Endothelial cell of umbilical vein (primary cell): ENCODE data around the gene SDE2. TPM values are rescaled to one million over a fixed set of nuclear protein-coding genes. Genes with fewer than 3 reads are reported as not detected.

ENCODE experiments used
- BruUV-seq: library from RNA; stranded (reverse); fragments of 400-500 nt; replicated peaks from 2 replicates; lab custom pipeline; 2021; lab: Mats Ljungman, UMichigan
- CTCF ChIA-PET: fragments of 300-600, 350-600 bp; sonication (Branson Sonifier 250); formaldehyde crosslinking; loops from one replicate; lab custom pipeline; 2021; ENCODE audit warnings: antibody characterized with exemption, inconsistent platforms; lab: Charles Lee
- POLR2A ChIA-PET: fragments of 300-600, 350-600 bp; sonication (Branson Sonifier 250); formaldehyde crosslinking; loops from one replicate; lab custom pipeline; 2021; ENCODE audit warnings: antibody characterized with exemption, inconsistent platforms; lab: Charles Lee
- DNase-seq: peaks from one replicate; pipeline ENCODE4 v3.0.0-alpha.2; 2011; ENCODE audit warnings: low read depth, low spot score
- FAIRE-seq: peaks from 2 replicates; lab custom pipeline; 2011; peaks lifted over from hg19 to GRCh38; lab: Jason Lieb, UNC
- H2AFZ ChIP-seq: 2 replicates; pipeline ENCODE4 v1.6.0; 2012; ENCODE audit warnings: low read depth, low read length, control low read depth, inconsistent platforms
- H3K27ac ChIP-seq: 2 replicates; pipeline ENCODE4 v1.5.1; 2011; ENCODE audit warnings: low read depth, mild to moderate bottlenecking, control low read depth, low read length, moderate library complexity; ENCODE audit not compliant: insufficient read depth
- H3K27me3 ChIP-seq, 2 experiments: 2 replicates each; pipeline versions ENCODE4 v1.6.0 to v1.6.1; 2011; ENCODE audit warnings: low read length in 2 of 2, mixed read lengths in 1 of 2; ENCODE audit not compliant: control insufficient read depth in 2 of 2, insufficient read depth in 2 of 2
- H3K36me3 ChIP-seq, 2 experiments: 2 replicates in 1 of 2; 3 replicates in 1 of 2; pipeline ENCODE4 v1.5.1; 2011; ENCODE audit warnings: low read length in 2 of 2, mild to moderate bottlenecking in 1 of 2, moderate library complexity in 1 of 2; ENCODE audit not compliant: control insufficient read depth in 2 of 2, insufficient read depth in 2 of 2; ENCODE audit errors: extremely low read depth in 1 of 2
- H3K4me1 ChIP-seq: 3 replicates; pipeline ENCODE4 v1.5.1; 2011; ENCODE audit warnings: mild to moderate bottlenecking, low read length; ENCODE audit not compliant: control insufficient read depth, insufficient read depth; ENCODE audit errors: extremely low read depth
- H3K4me2 ChIP-seq: 2 replicates; pipeline ENCODE4 v1.6.1; 2011; ENCODE audit warnings: low read length, control low read depth, mixed read lengths; ENCODE audit not compliant: insufficient read depth
- H3K4me3 ChIP-seq, 3 experiments: fragments of 200-600 bp in 1 of 3; sonication (generic), shearing (Covaris generic) in 1 of 3; replicated peaks in 1 of 3; 2 replicates each; pipeline ENCODE4 v1.5.1; 2011 to 2016; ENCODE audit warnings: control low read depth in 3 of 3, low read length in 3 of 3, mild to moderate bottlenecking in 2 of 3, inconsistent platforms in 1 of 3, low read depth in 1 of 3, moderate library complexity in 1 of 3; ENCODE audit not compliant: insufficient read depth in 1 of 3
- H3K79me2 ChIP-seq: 2 replicates; pipeline ENCODE4 v1.6.0; 2012; ENCODE audit warnings: low read length, inconsistent platforms; ENCODE audit not compliant: control insufficient read depth, insufficient read depth
- H3K9ac ChIP-seq: replicated peaks from 2 replicates; pipeline ENCODE3; 2011; ENCODE audit warnings: low read length, control low read depth; ENCODE audit not compliant: insufficient read depth; ENCODE audit errors: extremely low read depth
- H3K9me1 ChIP-seq: replicated peaks from 3 replicates; pipeline ENCODE4 v1.6.0; 2011; ENCODE audit warnings: mild to moderate bottlenecking, low read length; ENCODE audit not compliant: control insufficient read depth, insufficient read depth; ENCODE audit errors: extremely low read depth
- H3K9me3 ChIP-seq: replicated peaks from 2 replicates; pipeline ENCODE4 v1.5.1; 2012; ENCODE audit warnings: low read length, inconsistent platforms; ENCODE audit not compliant: control insufficient read depth, insufficient read depth
- H4K20me1 ChIP-seq: replicated peaks from 2 replicates; pipeline ENCODE3; 2011; ENCODE audit warnings: mild to moderate bottlenecking, low read length; ENCODE audit not compliant: control insufficient read depth, insufficient read depth; ENCODE audit errors: extremely low read depth
- EZH2 ChIP-seq: IDR thresholded peaks from 2 replicates; pipeline ENCODE4 v1.6.1; 2012; ENCODE audit warnings: borderline replicate concordance, low read depth, mild to moderate bottlenecking, moderate library complexity, low read length, inconsistent platforms; ENCODE audit not compliant: severe bottlenecking
- FOS ChIP-seq: IDR thresholded peaks from 2 replicates; pipeline ENCODE4 v1.6.1; 2011; ENCODE audit warnings: mild to moderate bottlenecking, low read length, moderate library complexity, borderline replicate concordance; ENCODE audit not compliant: insufficient read depth
- GATA2 ChIP-seq: IDR thresholded peaks from 2 replicates; pipeline ENCODE4 v1.7.0; 2011; ENCODE audit warnings: low read depth, mild to moderate bottlenecking, moderate library complexity, mixed read lengths, low read length; ENCODE audit not compliant: insufficient read length, insufficient read depth
- JUN ChIP-seq: IDR thresholded peaks from 2 replicates; pipeline ENCODE4 v1.6.1; 2011; ENCODE audit warnings: borderline replicate concordance, low read depth; ENCODE audit not compliant: insufficient read length, insufficient read depth
- MYC ChIP-seq: IDR thresholded peaks from one replicate; pipeline ENCODE4 v1.6.1; 2011; ENCODE audit warnings: mild to moderate bottlenecking, low read depth, low read length
- POLR2A ChIP-seq: IDR thresholded peaks from 2 replicates; pipeline ENCODE4 v1.6.1; 2012; ENCODE audit warnings: low read depth, mild to moderate bottlenecking, control low read depth, low read length
- POLR2AphosphoS5 ChIP-seq: IDR thresholded peaks from 2 replicates; pipeline ENCODE4 v1.6.1; 2012; ENCODE audit warnings: low read depth, mild to moderate bottlenecking, control low read depth, low read length, moderate library complexity; ENCODE audit not compliant: insufficient read depth
- dilution Hi-C: fragments of 300-500 bp; cut with MboI; formaldehyde crosslinking; loops from one replicate; pipeline ENCODE4 v1.15.0; 2019; ENCODE audit warnings: low sequenced_read_pairs; ENCODE audit not compliant: extremely low pct_ligation_motif_present
- intact Hi-C: fragments of 100-400 bp; cut with micrococcal nuclease; formaldehyde crosslinking; loops from one replicate; pipeline ENCODE4 v1.10.0; 2022
- polyA plus RNA-seq, 4 experiments: library from polyadenylated mRNA; depleted of rRNA in 3 of 4; stranded (reverse) in 3 of 4; unstranded in 1 of 4; fragments of >200 nt; gene quantifications; 2 replicates each; pipeline versions ENCODE4 v1.2.1 to v1.2.3, GENCODE V29; 2011 to 2012; ENCODE audit warnings: missing spikeins in 1 of 4
- total RNA-seq: library from RNA; stranded (reverse); gene quantifications from 2 replicates; pipeline ENCODE4 v1.2.3, GENCODE V29; 2021
- TF ChIP-seq, protein P1 (sequence below), 2 donors: IDR thresholded peaks; 1 replicate in 1 of 2; 2 replicates in 1 of 2; pipeline ENCODE4 v1.5.1; 2011; ENCODE audit warnings: low read length in 2 of 2, mild to moderate bottlenecking in 2 of 2, moderate library complexity in 2 of 2, control low read depth in 1 of 2, inconsistent platforms in 1 of 2, low read depth in 1 of 2; ENCODE audit not compliant: insufficient read depth in 1 of 2; ENCODE audit errors: extremely low read depth in 1 of 2
- TF ChIP-seq, protein P2 (sequence below): IDR thresholded peaks from 2 replicates; pipeline ENCODE4 v1.6.1; 2011; ENCODE audit not compliant: insufficient read depth, insufficient read length

The SDE2 gene
- total and polyA plus RNA-seq, 2 donors (not counting 3 experiments of a cell fraction or from before 2014, with no cell fraction given) = 11.9 to 16.1 TPM

DNA sequence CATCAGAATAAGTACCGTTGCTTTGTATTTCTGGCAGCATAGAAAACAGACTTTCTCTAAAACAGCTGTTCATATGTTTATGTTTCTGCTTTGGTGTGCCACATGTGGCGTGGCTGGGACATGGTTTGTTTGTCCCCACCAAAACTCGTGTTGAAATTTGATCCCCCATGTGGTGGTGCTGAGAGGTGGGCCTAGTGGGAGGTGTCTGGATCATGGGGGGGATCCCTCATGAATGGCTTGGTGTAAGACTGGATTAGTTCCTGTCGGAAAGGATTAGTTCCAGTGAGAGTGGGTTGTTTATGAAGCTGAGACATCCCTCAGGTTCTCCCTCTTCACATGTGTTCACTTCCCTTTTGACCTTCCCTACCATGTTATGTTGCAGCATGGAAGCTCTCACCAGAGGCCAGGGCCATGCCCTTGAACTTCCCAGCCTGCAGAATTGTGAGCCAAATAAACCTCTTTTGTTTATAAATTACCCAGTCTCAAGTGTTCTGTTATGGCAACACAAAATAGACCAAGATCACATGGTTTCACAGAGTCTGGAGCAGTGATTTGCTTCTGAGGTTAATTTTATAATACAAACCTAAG, 45.5 kb upstream of the SDE2 start:
- no peak overlapping the region for H3K9ac ChIP-seq
- H3K9me1 ChIP-seq = no peaks in the 10 kb centered on the region
- no peaks in the 10 kb centered on the region for H3K79me2 ChIP-seq
- H3K4me3 ChIP-seq = no peak overlapping the region
- H3K4me1 ChIP-seq = no peaks in the 10 kb centered on the region
- H4K20me1 ChIP-seq = no peaks in the 10 kb centered on the region
- no peaks in the 10 kb centered on the region for H3K9me3 ChIP-seq
- dilution Hi-C loops = no loop called here
- no peaks in the 10 kb centered on the region for H3K36me3 ChIP-seq
- no peak overlapping the region for H3K27ac ChIP-seq
- H2AFZ ChIP-seq = no peak overlapping the region
- DNase-seq = no peak
- H3K27me3 ChIP-seq = peaks cover 8 to 20% of the 10 kb centered on the region in 2 experiments
- no peak for FAIRE-seq
- no TSS peak for BruUV-seq
- ChIA-PET POLR2A (interaction anchor here (0.7 kb wide), 1 partner anchor 185 kb away, joined by 3 read pairs; no protein-coding TSS in a partner anchor), CTCF (no interaction called here)
- no peak overlapping the region for H3K4me2 ChIP-seq
- intact Hi-C loops = no loop called here
- TF ChIP-seq EZH2 (no peak), MYC (no peak), POLR2A (no peak), FOS (no peak), GATA2 (no peak), POLR2AphosphoS5 (no peak), JUN (no peak)
- TF ChIP-seq, protein P1, sequence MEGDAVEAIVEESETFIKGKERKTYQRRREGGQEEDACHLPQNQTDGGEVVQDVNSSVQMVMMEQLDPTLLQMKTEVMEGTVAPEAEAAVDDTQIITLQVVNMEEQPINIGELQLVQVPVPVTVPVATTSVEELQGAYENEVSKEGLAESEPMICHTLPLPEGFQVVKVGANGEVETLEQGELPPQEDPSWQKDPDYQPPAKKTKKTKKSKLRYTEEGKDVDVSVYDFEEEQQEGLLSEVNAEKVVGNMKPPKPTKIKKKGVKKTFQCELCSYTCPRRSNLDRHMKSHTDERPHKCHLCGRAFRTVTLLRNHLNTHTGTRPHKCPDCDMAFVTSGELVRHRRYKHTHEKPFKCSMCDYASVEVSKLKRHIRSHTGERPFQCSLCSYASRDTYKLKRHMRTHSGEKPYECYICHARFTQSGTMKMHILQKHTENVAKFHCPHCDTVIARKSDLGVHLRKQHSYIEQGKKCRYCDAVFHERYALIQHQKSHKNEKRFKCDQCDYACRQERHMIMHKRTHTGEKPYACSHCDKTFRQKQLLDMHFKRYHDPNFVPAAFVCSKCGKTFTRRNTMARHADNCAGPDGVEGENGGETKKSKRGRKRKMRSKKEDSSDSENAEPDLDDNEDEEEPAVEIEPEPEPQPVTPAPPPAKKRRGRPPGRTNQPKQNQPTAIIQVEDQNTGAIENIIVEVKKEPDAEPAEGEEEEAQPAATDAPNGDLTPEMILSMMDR (IDR thresholded peaks at IDR 0.05; ENCODE audit: extremely low read depth in 1 of 2, insufficient read depth in 1 of 2, low read depth in 1 of 2, low read length in 2 of 2) = no peak
- TF ChIP-seq, protein P2, sequence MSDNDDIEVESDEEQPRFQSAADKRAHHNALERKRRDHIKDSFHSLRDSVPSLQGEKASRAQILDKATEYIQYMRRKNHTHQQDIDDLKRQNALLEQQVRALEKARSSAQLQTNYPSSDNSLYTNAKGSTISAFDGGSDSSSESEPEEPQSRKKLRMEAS = no peak
